Colonic mucosa (tissue), 4 donors: ENCODE measurements around the gene OR52E2. TPM values are rescaled to one million over a fixed set of nuclear protein-coding genes. Genes with fewer than 3 reads are reported as not detected.

Source experiments
- DNase-seq: peaks from one replicate; pipeline ENCODE4 v3.0.0-alpha.2; 2020
- H3K27ac ChIP-seq: fragments of 200-600 bp; one replicate; pipeline ENCODE4 v1.8.0; 2021
- H3K27me3 ChIP-seq: fragments of 200-600 bp; one replicate; pipeline ENCODE4 v1.8.0; 2021
- H3K36me3 ChIP-seq: fragments of 200-600 bp; one replicate; pipeline ENCODE4 v1.8.0; 2021
- H3K4me1 ChIP-seq: fragments of 200-600 bp; one replicate; pipeline ENCODE4 v1.8.0; 2021; ENCODE audit warnings: mild to moderate bottlenecking
- H3K4me3 ChIP-seq: fragments of 200-600 bp; one replicate; pipeline ENCODE4 v1.8.0; 2021
- H3K9ac ChIP-seq, 2 donors: one replicate each; pipeline ENCODE4 v1.7.0; 2013; ENCODE audit warnings: control low read depth in 2 of 2, low read depth in 2 of 2, low read length in 2 of 2
- H3K9me3 ChIP-seq: fragments of 200-600 bp; one replicate; pipeline ENCODE4 v1.8.0; 2021
- CTCF ChIP-seq: fragments of 200-600 bp; IDR thresholded peaks from one replicate; pipeline ENCODE4 v1.8.0; 2022; ENCODE audit warnings: antibody characterized with exemption, mild to moderate bottlenecking
- intact Hi-C: fragments of 100-400 bp; cut with DNase I; formaldehyde crosslinking; loops from one replicate; pipeline ENCODE4 v1.14.1; 2022
- total RNA-seq, 2 donors: library from RNA; stranded (reverse); fragmentation: NEBNext Ultra II Directional in 1 of 2; extraction: Animal tissue kit (Norgen Biotek cat#: 25700) in 1 of 2; gene quantifications; one replicate each; pipeline ENCODE4 v1.2.1, GENCODE V29; 2021
- donor health status: healthy.
- donor health status: DM: no; HTN: no; CAD: no.
- donor health status: DM: no; HTN: no; CAD: no.

The OR52E2 gene
- total RNA-seq: not detected

GRCh38 chr11:5059391-5059790, at the start of gene OR52E2:
TSS of gene OR52E2 (minus strand) at chr11:5059627. CDS start at chr11:5059627, 0 bp downstream.
- TF ChIP-seq CTCF: no peak
- no peak within 1 kb of the TSS for H3K9ac ChIP-seq

GRCh38 chr11:5107285-5107684, 47.9 kb upstream of the OR52E2 start:
- intact Hi-C loops: no loop called here
- Histone ChIP-seq H3K27me3 (no peaks in the 10 kb centered on the region), H3K9me3 (no peaks in the 10 kb centered on the region), H3K36me3 (no peaks in the 10 kb centered on the region), H3K9ac (no peak overlapping the region), H3K27ac (no peak overlapping the region), H3K4me3 (no peak overlapping the region), H3K4me1 (no peaks in the 10 kb centered on the region)
- DNase-seq: no peak
- no peak for TF ChIP-seq CTCF

More at GRCh38 chr11:5059391-5059790, at the start of gene OR52E2:
- Histone ChIP-seq H3K4me1 (no peaks in the 10 kb centered on the region), H3K9me3 (no peaks in the 10 kb centered on the region), H3K27me3 (no peaks in the 10 kb centered on the region), H3K27ac (no peak within 1 kb of the TSS), H3K4me3 (no peak within 1 kb of the TSS), H3K36me3 (no peaks in the 10 kb centered on the region)
- DNase-seq: no peak
- intact Hi-C loops: no loop called here

- Histone ChIP-seq H3K9me3 (no peaks in the 10 kb centered on the region), H3K9ac (no peak overlapping the region), H3K27ac (no peak overlapping the region), H3K4me1 (no peaks in the 10 kb centered on the region), H3K4me3 (no peak overlapping the region), H3K36me3 (no peaks in the 10 kb centered on the region), H3K27me3 (no peaks in the 10 kb centered on the region)
- intact Hi-C loops: no loop called here
- no peak for DNase-seq
- TF ChIP-seq CTCF: no peak
Observed at GRCh38 chr11:5103066-5103465, 43.6 kb upstream of the OR52E2 start.

GRCh38 chr11:5102246-5102645, 42.8 kb upstream of the OR52E2 start:
- Histone ChIP-seq H3K4me3 (no peak overlapping the region), H3K27me3 (no peaks in the 10 kb centered on the region), H3K4me1 (no peaks in the 10 kb centered on the region), H3K36me3 (no peaks in the 10 kb centered on the region), H3K9ac (no peak overlapping the region), H3K9me3 (no peaks in the 10 kb centered on the region), H3K27ac (no peak overlapping the region)
- no peak for TF ChIP-seq CTCF
- no peak for DNase-seq
- intact Hi-C loops: no loop called here

GRCh38 chr11:5096011-5096410, 36.6 kb upstream of the OR52E2 start:
- intact Hi-C loops: no loop called here
- DNase-seq: no peak

More at GRCh38 chr11:5096011-5096410, 36.6 kb upstream of the OR52E2 start:
- Histone ChIP-seq H3K4me3 (no peak overlapping the region), H3K9ac (no peak overlapping the region), H3K27me3 (no peaks in the 10 kb centered on the region), H3K27ac (no peak overlapping the region), H3K9me3 (no peaks in the 10 kb centered on the region), H3K4me1 (no peaks in the 10 kb centered on the region), H3K36me3 (no peaks in the 10 kb centered on the region)
- TF ChIP-seq CTCF: no peak
